GM12878 (cell line): ENCODE results near the gene PCSK6.
"Not testable (repeated sequence)": the region's sequence is repeated elsewhere in the genome, so short reads cannot be mapped to it uniquely, and the experiment has no call there.

Experiments
- MAX ChIP-seq: IDR thresholded peaks from 2 replicates; pipeline ENCODE4 v1.6.1; 2012; ENCODE audit warnings: low read depth, low read length, improper control_type of control experiment
- MYC ChIP-seq: IDR thresholded peaks from 2 replicates; pipeline ENCODE4 v1.6.1; 2011; ENCODE audit warnings: mild to moderate bottlenecking, low read length, moderate library complexity, inconsistent platforms; ENCODE audit not compliant: insufficient read depth, insufficient replicate concordance, insufficient read length, severe bottlenecking
- NFYB ChIP-seq: IDR thresholded peaks from 2 replicates; pipeline ENCODE4 v1.6.1; 2011; ENCODE audit warnings: low read depth, mild to moderate bottlenecking, low read length, improper control_type of control experiment, moderate library complexity; ENCODE audit not compliant: insufficient read depth

GRCh38 chr15:101463696-101464095, 25.8 kb downstream of the PCSK6 start:
- TF ChIP-seq NFYB, MAX, MYC: not testable (repeated sequence)
